ELF-1 (cell line): Measurements from ENCODE around the gene POC1A.

ENCODE experiments used
- DNase-seq: peaks from one replicate; pipeline ENCODE4 v3.0.0-alpha.2; 2016; ENCODE audit warnings: low read depth, low spot score

Gene POC1A

GRCh38 chr3:52130966-52131622, 23.1 kb downstream of the POC1A start:
- DNase-seq, result no peak

- peak; percentile 88 for DNase-seq
Measured at GRCh38 chr3:52128118-52128683, 26.0 kb downstream of the POC1A start.

GRCh38 chr3:52126500-52126899, 27.7 kb downstream of the POC1A start:
- no peak for DNase-seq

- DNase-seq, result no peak
Measured at GRCh38 chr3:52126036-52126435, 28.2 kb downstream of the POC1A start.

- DNase-seq, result no peak
Measured at GRCh38 chr3:52124766-52125165, 29.5 kb downstream of the POC1A start.

- DNase-seq, result no peak
Measured at GRCh38 chr3:52124126-52124525, 30.1 kb downstream of the POC1A start.

GRCh38 chr3:52123106-52123725, 31.0 kb downstream of the POC1A start:
- DNase-seq, result peak; percentile 89

GRCh38 chr3:52122491-52122890, 31.7 kb downstream of the POC1A start:
- DNase-seq, result no peak

- DNase-seq, result no peak
Measured at GRCh38 chr3:52121813-52122212, 32.4 kb downstream of the POC1A start.

GRCh38 chr3:52121464-52121805, 32.8 kb downstream of the POC1A start:
- no peak for DNase-seq

- DNase-seq, result no peak
Measured at GRCh38 chr3:52120556-52121463, 33.4 kb downstream of the POC1A start.

GRCh38 chr3:52119826-52120225, 34.4 kb downstream of the POC1A start:
- DNase-seq, result no peak

- peak; percentile 19 for DNase-seq
Measured at GRCh38 chr3:52119099-52119498, 35.1 kb downstream of the POC1A start.

- no peak for DNase-seq
Measured at GRCh38 chr3:52118156-52118875, 35.9 kb downstream of the POC1A start.

- no peak for DNase-seq
Measured at GRCh38 chr3:52117537-52117936, 36.7 kb downstream of the POC1A start.

GRCh38 chr3:52112056-52112455, 42.2 kb downstream of the POC1A start:
- DNase-seq, result no peak

GRCh38 chr3:52110502-52110901, 43.7 kb downstream of the POC1A start:
- DNase-seq, result no peak

GRCh38 chr3:52109611-52110301, 44.5 kb downstream of the POC1A start:
- DNase-seq, result no peak

- peak; percentile 16 for DNase-seq
Measured at GRCh38 chr3:52108302-52109232, 45.7 kb downstream of the POC1A start.
